ENCODE measurements around the gene SHLD2.
"Not testable (repeated sequence)": the region's sequence is repeated elsewhere in the genome, so short reads cannot be mapped to it uniquely, and the experiment has no call there.

GRCh38 chr10:87127048-87127447 lies 32.0 kb downstream of the SHLD2 start:
- TF ChIP-seq CTCF (conservative IDR thresholded peaks at IDR 0.05; ENCODE audit: low read length); EZH2phosphoT487 (IDR thresholded peaks at IDR 0.05; ENCODE audit: borderline replicate concordance): not testable (repeated sequence)
